Activated CD4-positive, CD25-positive, alpha-beta regulatory T cell treated with anti-CD3 and anti-CD28 coated beads, Interleukin-2, amount 50 U/mL, for 24 hours (primary cell): ENCODE data around the gene TMEM126B.
"Not testable (repeated sequence)": the region's sequence is repeated elsewhere in the genome, so short reads cannot be mapped to it uniquely, and the experiment has no call there.

Experiments
- ATAC-seq, 2 donors: fragments of 150-1000 bp; cut with Tn5 transposase; one replicate each; pipeline ENCODE4 v1.10.0; 2021; ENCODE audit warnings: mild to moderate bottlenecking in 1 of 2, moderate library complexity in 1 of 2

TMEM126B gene

DNA sequence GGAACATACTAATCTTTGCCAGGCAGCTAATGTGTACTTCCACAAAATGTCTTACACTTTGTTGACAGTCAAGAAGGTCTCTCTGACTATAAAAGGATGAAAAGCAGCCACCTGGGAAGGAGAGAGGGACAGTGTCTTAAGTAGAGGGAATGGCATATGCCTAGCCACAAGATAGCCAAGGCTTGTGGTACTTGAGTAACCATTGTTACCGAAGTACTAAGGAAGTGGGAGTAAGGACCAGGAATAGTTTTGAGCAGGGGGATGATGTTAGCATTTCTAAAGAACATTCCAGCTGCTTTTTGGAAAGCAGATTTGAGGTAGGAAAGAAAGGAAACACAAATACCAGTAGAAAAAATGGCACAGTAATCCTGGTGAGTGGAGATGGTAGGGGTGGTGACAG lies 22.7 kb downstream of the TMEM126B start:
- ATAC-seq: no peak

GRCh38 chr11:85652786-85653447 lies 24.5 kb downstream of the TMEM126B start:
- ATAC-seq: no peak

DNA sequence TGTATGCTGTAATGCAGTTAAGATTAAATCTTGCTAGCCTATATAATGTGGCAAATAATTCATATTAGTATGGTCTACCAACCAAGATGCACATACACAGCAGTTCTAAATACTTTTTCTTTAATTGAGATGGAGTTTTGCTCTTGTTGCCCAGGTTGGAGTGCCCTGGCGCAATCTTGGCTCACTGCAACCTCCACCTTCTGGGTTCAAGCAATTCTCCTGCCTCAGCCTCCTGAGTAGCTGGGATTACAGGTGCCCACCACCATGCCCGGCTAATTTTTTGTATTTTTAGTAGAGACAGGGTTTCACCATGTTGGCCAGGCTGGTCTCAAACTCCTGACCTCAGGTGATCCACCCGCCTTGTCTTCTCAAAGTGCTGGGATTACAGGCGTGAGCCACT lies 25.9 kb downstream of the TMEM126B start:
- ATAC-seq: not testable (repeated sequence)

DNA sequence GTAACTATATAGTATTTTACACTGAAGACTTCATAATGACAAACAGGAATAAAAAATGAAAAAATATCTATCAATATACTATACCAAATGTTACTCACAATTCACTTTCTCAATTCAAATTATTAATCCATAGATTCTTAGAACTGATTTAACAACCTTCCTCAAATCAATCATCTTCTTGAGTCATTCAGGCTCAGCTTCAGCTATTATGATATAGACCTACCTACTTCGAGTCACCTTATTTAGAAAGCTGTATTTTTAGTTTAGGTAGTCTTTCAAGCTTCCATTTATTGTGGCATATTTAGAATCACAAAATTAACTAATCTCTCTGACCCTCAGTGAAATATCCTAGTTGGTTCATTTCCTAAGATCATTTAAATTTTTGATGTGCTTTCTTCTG lies 28.4 kb downstream of the TMEM126B start:
- ATAC-seq: peak; percentile 58 to 79

- no peak for ATAC-seq
Measured at GRCh38 chr11:85658180-85658579, 29.8 kb downstream of the TMEM126B start.

GRCh38 chr11:85661972-85662664 lies 33.7 kb downstream of the TMEM126B start:
- ATAC-seq: no peak

DNA sequence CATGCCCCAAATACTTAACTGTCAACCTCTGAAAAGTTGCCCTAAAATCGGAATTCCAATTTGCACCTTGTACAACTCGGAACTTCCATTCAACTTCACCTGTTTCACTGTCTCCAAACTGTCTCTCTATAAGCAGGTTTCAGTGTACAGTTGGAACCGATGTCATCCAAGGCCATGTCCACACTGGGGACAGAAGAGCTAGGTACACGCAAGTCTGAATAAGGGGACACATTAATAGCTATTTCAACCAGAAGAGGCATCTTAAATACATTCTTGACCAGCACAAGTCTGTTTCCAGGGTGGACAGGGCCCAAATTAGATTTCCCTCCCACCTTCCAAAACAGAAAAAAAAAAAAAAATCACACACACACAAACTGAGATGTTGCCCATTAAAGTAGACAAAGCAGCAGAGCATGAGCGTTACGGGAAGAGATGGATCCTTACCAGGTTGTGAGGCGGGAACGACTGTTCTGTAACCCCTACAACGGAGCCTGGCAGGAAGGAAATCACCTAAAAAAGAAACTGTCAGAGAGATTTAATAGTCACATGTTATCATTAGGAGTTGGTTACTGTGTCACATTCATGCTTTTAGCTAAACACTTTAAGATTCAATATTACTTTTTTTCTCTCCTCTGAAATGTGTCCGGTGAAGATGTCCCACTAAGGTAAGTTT lies 34.8 kb downstream of the TMEM126B start:
- ATAC-seq: no peak

GRCh38 chr11:85663753-85664614 lies 35.6 kb downstream of the TMEM126B start:
- ATAC-seq: peak; percentile 78 to 81

GRCh38 chr11:85664615-85665481 lies 36.5 kb downstream of the TMEM126B start, which contains the start of gene CREBZF:
Gene CREBZF, minus strand, starts transcription at chr11:85665129. Its CDS starts 254 bp downstream, at chr11:85664875.
- peak; percentile 83 to 85 for ATAC-seq

DNA sequence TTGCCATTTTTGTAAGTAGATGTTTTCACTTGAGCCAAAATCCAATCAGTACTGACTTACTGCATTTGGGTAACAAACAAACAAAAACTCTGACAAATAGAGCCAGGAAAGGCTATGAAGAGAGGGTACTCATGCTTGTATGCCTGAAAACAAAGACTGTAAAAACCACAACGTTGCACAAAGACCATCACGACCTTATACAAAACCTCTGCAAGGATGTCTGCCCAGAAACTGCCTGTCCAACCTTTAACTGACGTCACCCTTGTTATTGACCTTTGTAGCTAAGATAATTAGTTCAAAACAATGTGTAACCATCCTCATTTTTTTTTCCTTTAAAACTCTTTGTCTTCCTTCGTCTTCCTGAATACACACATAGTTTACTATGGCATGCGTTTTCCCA lies 37.3 kb downstream of the TMEM126B start:
- no peak for ATAC-seq

DNA sequence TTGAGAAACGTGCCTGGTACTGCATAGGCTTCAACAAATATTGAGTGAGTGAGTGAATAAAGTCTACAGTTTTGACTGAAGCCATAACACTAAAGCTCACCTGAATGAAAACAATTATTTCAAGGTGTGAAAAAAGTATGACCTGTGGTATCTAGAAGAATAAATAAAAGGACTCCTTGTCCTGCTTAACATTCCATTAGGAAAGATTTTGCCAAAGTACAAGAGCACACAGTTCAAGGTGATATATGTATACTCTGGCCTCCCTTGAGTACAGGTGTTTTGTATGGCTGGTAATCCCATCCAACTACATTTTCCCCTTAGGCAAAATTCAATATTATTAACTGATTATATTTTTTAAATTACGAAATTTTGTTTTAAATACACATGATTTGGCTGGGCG lies 38.3 kb downstream of the TMEM126B start:
- ATAC-seq: no peak

DNA sequence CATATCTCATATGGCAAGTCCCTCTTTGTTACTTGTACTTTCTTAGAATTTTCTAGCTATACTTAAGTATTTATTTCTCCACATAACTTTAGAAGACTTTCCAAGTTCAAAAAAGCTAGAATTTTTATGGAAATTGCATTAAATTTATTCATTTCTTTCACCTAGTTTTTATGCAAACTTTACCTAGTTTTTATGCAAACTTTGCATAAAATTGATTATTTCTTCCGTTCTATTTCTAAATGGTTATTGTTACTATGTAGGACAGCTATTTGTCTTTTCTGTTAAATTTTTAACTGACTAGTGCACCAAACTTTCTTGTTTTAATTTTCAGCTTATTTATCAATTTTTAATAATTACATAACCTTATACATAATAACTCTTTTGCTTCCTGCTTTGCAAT lies 39.8 kb downstream of the TMEM126B start:
- no peak for ATAC-seq

DNA sequence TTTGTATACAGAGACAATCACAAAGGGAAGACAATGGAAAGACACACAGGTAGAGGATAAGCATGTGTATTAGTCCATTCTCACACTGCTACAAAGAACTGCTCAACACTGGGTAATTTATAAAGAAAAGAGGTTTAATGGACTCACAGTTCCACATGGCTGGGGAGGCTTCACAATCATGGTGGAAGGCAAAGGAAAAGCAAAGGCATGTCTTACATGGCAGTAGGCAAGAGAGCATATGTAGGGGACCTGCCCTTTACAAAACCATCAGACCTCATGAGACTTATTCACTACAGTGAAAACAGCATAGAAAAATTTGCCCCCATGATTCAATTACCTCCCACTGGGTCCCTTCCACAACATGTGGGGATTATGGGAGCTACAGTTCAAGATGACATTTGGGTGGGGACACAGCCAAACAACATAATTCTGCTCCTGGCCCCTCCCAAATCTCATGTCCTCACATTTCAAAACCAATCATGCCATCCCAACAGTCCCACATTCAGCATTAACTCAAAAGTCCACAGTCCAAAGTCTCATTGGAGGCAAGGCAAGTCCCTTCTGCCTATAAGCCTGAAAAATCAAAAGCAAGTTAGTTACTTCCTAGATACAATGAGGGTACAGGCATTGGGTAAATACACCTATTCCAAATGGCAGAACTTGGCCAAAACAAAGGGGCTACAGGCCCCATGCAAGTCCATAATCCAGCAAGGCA lies 42.7 kb downstream of the TMEM126B start:
- not testable (repeated sequence) for ATAC-seq

DNA sequence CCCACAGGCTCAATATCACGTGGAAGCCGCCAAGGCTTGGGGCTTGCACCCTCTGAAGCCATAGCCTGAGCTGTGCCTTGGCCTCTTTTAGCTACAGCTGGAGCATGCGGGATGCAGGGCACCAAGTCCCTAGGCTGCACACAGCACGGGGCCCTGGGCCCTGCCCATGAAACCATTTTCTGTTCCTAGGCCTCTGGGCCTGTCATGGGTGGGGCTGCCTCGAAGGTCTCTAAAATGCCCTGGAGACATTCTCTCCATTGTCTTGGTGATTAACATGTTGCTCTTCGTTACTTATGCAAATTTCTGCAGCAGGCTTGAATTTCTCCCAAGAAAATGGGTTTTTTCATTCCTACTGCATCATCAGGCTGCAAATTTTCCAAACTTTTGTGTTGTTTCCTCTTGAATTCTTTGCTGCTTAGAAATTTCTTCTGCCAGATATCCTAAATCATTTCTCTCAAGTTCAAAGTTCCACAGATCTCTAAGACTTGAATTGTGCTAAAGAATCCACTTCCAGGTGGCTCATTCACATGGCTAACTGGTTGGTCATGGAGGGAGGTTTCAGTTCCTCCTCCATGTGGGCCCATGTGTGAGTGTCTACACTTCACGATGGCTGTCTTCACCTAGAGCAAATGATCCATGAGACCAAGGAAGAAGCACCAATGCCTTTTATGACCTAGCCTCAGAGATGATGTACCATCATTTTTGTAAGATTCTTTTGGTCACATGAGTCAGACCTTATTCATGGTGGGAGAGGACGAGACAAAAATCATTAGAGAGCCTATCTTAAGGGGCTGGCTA lies 43.9 kb downstream of the TMEM126B start:
- ATAC-seq: no peak

DNA sequence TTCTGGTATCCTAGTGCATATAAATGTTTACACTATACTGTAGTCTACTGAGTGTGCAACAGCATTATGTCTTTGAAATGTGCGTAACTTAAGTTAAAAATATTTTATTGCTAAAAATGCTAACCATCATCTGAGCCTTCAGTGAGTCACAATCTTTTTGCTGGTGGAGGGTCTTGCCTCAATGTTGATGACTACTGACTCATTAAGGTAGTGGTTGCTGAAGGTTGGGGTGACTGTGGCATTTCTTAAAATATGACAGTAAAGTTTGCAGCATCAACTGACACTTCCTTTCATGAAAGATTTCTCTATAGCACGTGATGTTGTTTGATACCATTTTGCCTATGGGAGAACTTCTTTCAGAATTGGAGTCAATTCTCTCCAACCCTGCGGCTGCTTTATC lies 45.0 kb downstream of the TMEM126B start:
- peak; percentile 55 to 60 for ATAC-seq

DNA sequence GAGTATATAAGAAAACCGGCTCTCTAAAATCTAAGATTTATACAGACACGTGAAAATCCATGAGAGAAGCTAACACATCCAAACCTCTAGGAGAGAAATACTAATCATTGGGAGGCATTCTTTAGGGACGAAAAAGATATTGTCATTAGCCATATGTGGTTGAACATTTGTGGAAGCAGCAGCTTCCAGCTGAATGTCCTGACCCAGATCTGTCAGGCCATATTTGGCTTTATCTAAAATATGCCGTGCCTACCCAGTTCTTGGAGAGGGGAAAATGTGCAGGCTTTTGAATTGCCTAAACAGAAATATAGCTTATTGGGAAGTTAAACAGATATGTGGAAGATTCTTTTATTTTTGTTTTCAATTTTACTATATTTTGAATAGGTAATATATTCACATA lies 51.2 kb downstream of the TMEM126B start:
- no peak for ATAC-seq

GRCh38 chr11:85680897-85681296 lies 52.5 kb downstream of the TMEM126B start:
- peak in 1 of 2 donors; percentile 20 for ATAC-seq

GRCh38 chr11:85682330-85683305 lies 54.2 kb downstream of the TMEM126B start:
- peak; percentile 73 to 77 for ATAC-seq
